GM12878 (cell line): ENCODE data around the gene ABCF1.

Experiments used
- EZH2 ChIP-seq: IDR thresholded peaks from 2 replicates; pipeline ENCODE4 v1.6.1; 2012; ENCODE audit warnings: low read depth, mild to moderate bottlenecking, control low read depth, inconsistent platforms, low read length, borderline replicate concordance; ENCODE audit not compliant: control insufficient read depth
- GABPA ChIP-seq: IDR thresholded peaks from 2 replicates; pipeline ENCODE4 v1.6.1; 2014; ENCODE audit warnings: antibody characterized with exemption, low read depth, mild to moderate bottlenecking, inconsistent platforms
- POLR2A ChIP-seq: IDR thresholded peaks from 2 replicates; pipeline ENCODE4 v1.6.1; 2011; ENCODE audit warnings: low read depth, mild to moderate bottlenecking, low read length
- YY1 ChIP-seq: IDR thresholded peaks from 2 replicates; pipeline ENCODE4 v1.6.1; 2011; ENCODE audit warnings: low read depth, mild to moderate bottlenecking, low read length
- ZZZ3 ChIP-seq: IDR thresholded peaks from 2 replicates; pipeline ENCODE4 v1.6.1; 2011; ENCODE audit warnings: low read depth; ENCODE audit not compliant: control insufficient read depth, insufficient read length

DNA sequence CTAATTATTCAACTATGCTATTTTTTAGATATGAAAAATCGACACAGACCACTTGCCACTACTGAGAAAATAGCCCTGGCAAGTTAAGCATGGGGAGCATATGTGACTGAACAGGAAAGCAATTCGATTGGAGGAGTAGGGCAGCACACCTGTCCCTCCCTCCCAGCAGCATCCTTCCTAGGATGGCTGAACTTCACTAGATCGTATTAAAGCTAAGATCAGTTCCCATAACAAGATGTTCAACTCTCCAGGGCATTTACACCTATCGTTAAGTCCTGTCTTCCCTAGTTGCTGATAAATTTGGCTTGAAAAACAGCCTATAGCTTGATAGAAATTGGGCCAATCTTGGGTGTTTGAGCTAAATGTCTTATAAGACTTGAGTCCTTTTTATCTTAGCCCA is 38.8 kb downstream of the ABCF1 start:
- TF ChIP-seq ZZZ3 (no peak), GABPA (no peak), POLR2A (no peak), EZH2 (no peak), YY1 (no peak)
